Mesothelial cell of epicardium (in vitro differentiated cells): ENCODE data around the gene CLEC4F. TPM values are rescaled to one million over a fixed set of nuclear protein-coding genes. Genes with fewer than 3 reads are reported as not detected.

Experiments
- DNase-seq, 2 experiments: peaks; one replicate each; pipeline ENCODE4 v3.0.0; 2021; ENCODE audit warnings: low spot score in 2 of 2; ENCODE audit not compliant: unreplicated experiment in 2 of 2
- H3K27ac Mint-ChIP-seq: 2 replicates; pipeline ENCODE4 v1.8.0; 2021; ENCODE audit warnings: mixed read lengths
- H3K27me3 Mint-ChIP-seq: 2 replicates; pipeline ENCODE4 v1.8.0; 2021; ENCODE audit warnings: low read depth, mixed read lengths
- H3K36me3 Mint-ChIP-seq: 2 replicates; pipeline ENCODE4 v1.8.0; 2021; ENCODE audit warnings: mixed read lengths
- H3K4me1 Mint-ChIP-seq: 2 replicates; pipeline ENCODE4 v1.8.0; 2021; ENCODE audit warnings: mixed read lengths
- H3K4me3 Mint-ChIP-seq: 2 replicates; pipeline ENCODE4 v1.8.0; 2021; ENCODE audit warnings: mild to moderate bottlenecking, moderate library complexity, mixed read lengths
- H3K9me3 Mint-ChIP-seq: 2 replicates; pipeline ENCODE4 v1.8.0; 2021; ENCODE audit warnings: mixed read lengths
- total RNA-seq: library from RNA; stranded (reverse); gene quantifications from 3 replicates; pipeline ENCODE4 v1.2.1, GENCODE V29; 2021
- TF ChIP-seq, protein P1 (sequence below): fragments of 200-600 bp; sonication (generic); IDR thresholded peaks from one replicate; pipeline ENCODE4 v1.5.0; 2021; ENCODE audit warnings: antibody characterized with exemption; ENCODE audit not compliant: unreplicated experiment

CLEC4F gene
- total RNA-seq, 1 donor from 2014 or later = not detected

DNA sequence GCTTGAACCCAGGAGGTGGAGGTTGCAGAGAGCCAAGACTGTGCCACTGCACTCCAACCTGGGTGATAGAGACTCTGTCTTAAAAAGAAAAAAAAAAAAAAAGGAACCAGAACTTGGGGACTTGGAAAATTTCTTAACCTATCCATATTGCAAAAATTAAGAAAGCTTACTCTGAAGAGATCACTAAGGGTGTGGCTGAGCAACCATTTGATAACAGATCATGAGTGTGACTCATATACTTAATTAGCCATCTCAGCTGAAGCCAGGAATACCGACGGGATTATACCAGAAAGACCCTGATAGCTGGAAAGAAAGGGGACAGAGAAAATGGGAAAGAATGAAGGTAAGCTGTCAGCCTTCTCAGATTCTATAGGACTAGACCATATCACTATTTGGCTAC, 45.3 kb downstream of the CLEC4F start:
- no peaks in the 10 kb centered on the region for H3K36me3 Mint-ChIP-seq
- DNase-seq = no peak
- no peaks in the 10 kb centered on the region for H3K9me3 Mint-ChIP-seq
- no peak overlapping the region for H3K4me3 Mint-ChIP-seq
- peaks cover 1% of the 10 kb centered on the region for H3K4me1 Mint-ChIP-seq
- H3K27me3 Mint-ChIP-seq = peaks cover 75% of the 10 kb centered on the region
- no peak overlapping the region for H3K27ac Mint-ChIP-seq
- TF ChIP-seq, protein P1, sequence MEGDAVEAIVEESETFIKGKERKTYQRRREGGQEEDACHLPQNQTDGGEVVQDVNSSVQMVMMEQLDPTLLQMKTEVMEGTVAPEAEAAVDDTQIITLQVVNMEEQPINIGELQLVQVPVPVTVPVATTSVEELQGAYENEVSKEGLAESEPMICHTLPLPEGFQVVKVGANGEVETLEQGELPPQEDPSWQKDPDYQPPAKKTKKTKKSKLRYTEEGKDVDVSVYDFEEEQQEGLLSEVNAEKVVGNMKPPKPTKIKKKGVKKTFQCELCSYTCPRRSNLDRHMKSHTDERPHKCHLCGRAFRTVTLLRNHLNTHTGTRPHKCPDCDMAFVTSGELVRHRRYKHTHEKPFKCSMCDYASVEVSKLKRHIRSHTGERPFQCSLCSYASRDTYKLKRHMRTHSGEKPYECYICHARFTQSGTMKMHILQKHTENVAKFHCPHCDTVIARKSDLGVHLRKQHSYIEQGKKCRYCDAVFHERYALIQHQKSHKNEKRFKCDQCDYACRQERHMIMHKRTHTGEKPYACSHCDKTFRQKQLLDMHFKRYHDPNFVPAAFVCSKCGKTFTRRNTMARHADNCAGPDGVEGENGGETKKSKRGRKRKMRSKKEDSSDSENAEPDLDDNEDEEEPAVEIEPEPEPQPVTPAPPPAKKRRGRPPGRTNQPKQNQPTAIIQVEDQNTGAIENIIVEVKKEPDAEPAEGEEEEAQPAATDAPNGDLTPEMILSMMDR = no peak

GRCh38 chr2:70772486-70773155, 47.8 kb downstream of the CLEC4F start:
- Mint-ChIP-seq H3K27me3 (peaks cover 87% of the 10 kb centered on the region), H3K27ac (no peak overlapping the region), H3K4me1 (peaks cover 4% of the 10 kb centered on the region), H3K36me3 (no peaks in the 10 kb centered on the region), H3K9me3 (no peaks in the 10 kb centered on the region), H3K4me3 (no peak overlapping the region)
- TF ChIP-seq, protein P1 = no peak
- no peak for DNase-seq

- Mint-ChIP-seq H3K36me3 (no peaks in the 10 kb centered on the region), H3K9me3 (no peaks in the 10 kb centered on the region), H3K27me3 (peaks cover 91% of the 10 kb centered on the region), H3K4me3 (no peak overlapping the region), H3K27ac (no peak overlapping the region), H3K4me1 (peaks cover 10% of the 10 kb centered on the region)
- TF ChIP-seq, protein P1 = no peak
- DNase-seq = no peak
These were observed 49.0 kb downstream of the CLEC4F start for GRCh38 chr2:70771446-70771845.

DNA sequence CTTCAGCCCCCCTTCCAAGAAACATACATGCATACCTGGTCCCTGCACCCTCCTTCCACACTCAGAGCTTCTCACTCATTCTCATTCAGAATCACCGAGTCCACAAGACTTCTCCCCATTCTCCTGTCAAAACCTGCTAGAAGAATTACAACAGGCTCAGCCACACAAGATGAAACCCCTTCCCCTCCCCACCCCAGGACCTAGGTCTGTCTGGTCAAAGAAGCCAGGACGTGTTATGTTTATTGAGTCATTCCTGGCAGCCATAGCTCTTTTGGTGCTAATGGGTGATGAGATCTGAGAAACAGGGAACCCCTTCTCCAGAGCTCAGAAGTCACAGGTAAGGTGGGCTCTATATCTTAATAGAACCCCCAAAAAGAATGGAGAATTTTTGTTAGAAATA, 50.9 kb downstream of the CLEC4F start:
- H3K4me1 Mint-ChIP-seq = peaks cover 11% of the 10 kb centered on the region
- DNase-seq = no peak
- H3K4me3 Mint-ChIP-seq = no peak overlapping the region
- H3K36me3 Mint-ChIP-seq = no peaks in the 10 kb centered on the region
- peaks cover 91% of the 10 kb centered on the region for H3K27me3 Mint-ChIP-seq
- H3K9me3 Mint-ChIP-seq = no peaks in the 10 kb centered on the region
- TF ChIP-seq, protein P1 = no peak
- no peak overlapping the region for H3K27ac Mint-ChIP-seq

GRCh38 chr2:70768590-70769085, 51.8 kb downstream of the CLEC4F start:
- peaks cover 11% of the 10 kb centered on the region for H3K4me1 Mint-ChIP-seq
- H3K4me3 Mint-ChIP-seq = peak overlapping the region; percentile 61
- no peak for DNase-seq
- TF ChIP-seq, protein P1 = no peak
- H3K27ac Mint-ChIP-seq = no peak overlapping the region
- peaks cover 90% of the 10 kb centered on the region for H3K27me3 Mint-ChIP-seq
- no peaks in the 10 kb centered on the region for H3K36me3 Mint-ChIP-seq
- H3K9me3 Mint-ChIP-seq = no peaks in the 10 kb centered on the region
